Liver (tissue), 9 donors: ENCODE results near the gene CROT. TPM values are rescaled to one million over a fixed set of nuclear protein-coding genes. Genes with fewer than 3 reads are reported as not detected.

Experiments
- DNase-seq: peaks from one replicate; pipeline ENCODE4 v3.0.0-alpha.2; 2017; ENCODE audit warnings: low spot score
- H3K27ac ChIP-seq, 2 donors: one replicate each; pipeline ENCODE4 v1.7.0; 2013; ENCODE audit warnings: inconsistent platforms in 2 of 2, low read length in 2 of 2, control low read depth in 1 of 2, low read depth in 1 of 2, mild to moderate bottlenecking in 1 of 2
- H3K27me3 ChIP-seq, 4 donors: one replicate each; pipeline versions ENCODE4 v1.6.1 to v1.7.0; 2013; ENCODE audit warnings: low read length in 3 of 4, inconsistent platforms in 1 of 4, mild to moderate bottlenecking in 1 of 4, moderate library complexity in 1 of 4; ENCODE audit not compliant: control insufficient read depth in 4 of 4, insufficient read depth in 4 of 4
- H3K36me3 ChIP-seq, 4 donors: one replicate each; pipeline versions ENCODE4 v1.6.1 to v1.7.0; 2013; ENCODE audit warnings: low read length in 3 of 4, mild to moderate bottlenecking in 3 of 4, low read depth in 1 of 4, moderate library complexity in 1 of 4; ENCODE audit not compliant: control insufficient read depth in 4 of 4, insufficient read depth in 3 of 4
- H3K4me1 ChIP-seq, 4 donors: one replicate each; pipeline versions ENCODE4 v1.6.1 to v1.7.0; 2013; ENCODE audit warnings: low read length in 3 of 4, mild to moderate bottlenecking in 3 of 4, moderate library complexity in 1 of 4; ENCODE audit not compliant: control insufficient read depth in 4 of 4, insufficient read depth in 4 of 4
- H3K4me3 ChIP-seq, 3 donors: one replicate each; pipeline versions ENCODE4 v1.6.1 to v1.7.0; 2013; ENCODE audit warnings: low read length in 3 of 3, control low read depth in 1 of 3, low read depth in 1 of 3, mild to moderate bottlenecking in 1 of 3
- H3K9ac ChIP-seq, 2 donors: one replicate each; pipeline ENCODE4 v1.7.0; 2013; ENCODE audit warnings: low read length in 2 of 2, mild to moderate bottlenecking in 2 of 2, moderate library complexity in 2 of 2, control low read depth in 1 of 2, low read depth in 1 of 2
- H3K9me3 ChIP-seq, 4 donors: one replicate each; pipeline versions ENCODE4 v1.6.1 to v1.7.0; 2013; ENCODE audit warnings: low read length in 3 of 4; ENCODE audit not compliant: control insufficient read depth in 4 of 4
- EGR1 ChIP-seq, 2 donors: IDR thresholded peaks; 2 replicates each; pipeline ENCODE4 v1.6.1; 2016 to 2018; ENCODE audit warnings: antibody characterized with exemption in 2 of 2, low read depth in 2 of 2
- FOXA1 ChIP-seq: IDR thresholded peaks from 2 replicates; pipeline ENCODE4 v1.6.1; 2016; ENCODE audit warnings: antibody characterized with exemption
- FOXA2 ChIP-seq: IDR thresholded peaks from 2 replicates; pipeline ENCODE4 v1.6.1; 2016; ENCODE audit warnings: antibody characterized with exemption
- GABPA ChIP-seq, 2 donors: IDR thresholded peaks in 1 of 2; conservative IDR thresholded peaks in 1 of 2; 2 replicates each; pipeline ENCODE4 v1.6.1; 2016; ENCODE audit warnings: antibody characterized with exemption in 2 of 2, mild to moderate bottlenecking in 1 of 2, moderate library complexity in 1 of 2
- HNF4G ChIP-seq: IDR thresholded peaks from 2 replicates; pipeline ENCODE4 v1.6.1; 2016; ENCODE audit warnings: antibody characterized with exemption
- JUND ChIP-seq, 2 donors: IDR thresholded peaks; 2 replicates each; pipeline ENCODE4 v1.6.1; 2016; ENCODE audit warnings: antibody characterized with exemption in 2 of 2
- NR2F2 ChIP-seq: IDR thresholded peaks from 2 replicates; pipeline ENCODE4 v1.6.1; 2016; ENCODE audit warnings: antibody characterized with exemption
- SP1 ChIP-seq: IDR thresholded peaks from 2 replicates; pipeline ENCODE4 v1.6.1; 2018; ENCODE audit warnings: antibody characterized with exemption, mild to moderate bottlenecking
- TAF1 ChIP-seq: conservative IDR thresholded peaks from 2 replicates; pipeline ENCODE4 v1.6.1; 2016; ENCODE audit warnings: antibody characterized with exemption, mild to moderate bottlenecking
- YY1 ChIP-seq: IDR thresholded peaks from 2 replicates; pipeline ENCODE4 v1.6.1; 2016; ENCODE audit warnings: antibody characterized with exemption, mild to moderate bottlenecking
- WGBS: extraction: QIAGEN DNeasy Blood & Tissue Kit; methylation state at CpG from one replicate; pipeline ENCODE4 v1.1.7; 2013; 5-methylcytosine and 5-hydroxymethylcytosine counted together
- polyA plus RNA-seq, 2 donors: library from polyadenylated mRNA; stranded (reverse) in 1 of 2; unstranded in 1 of 2; fragments of 200-250 nt in 1 of 2; fragments of >200 nt in 1 of 2; fragmentation: Nextera tagmentation in 1 of 2; extraction: Ambion mirVana in 1 of 2; gene quantifications; one replicate each; pipeline versions ENCODE4 v1.2.1 to v1.2.3, GENCODE V29; 2013 to 2015
- total RNA-seq, 2 donors: library from RNA; depleted of rRNA; stranded (reverse); fragments of >200 nt; gene quantifications; one replicate each; pipeline ENCODE4 v1.2.3, GENCODE V29; 2014
- TF ChIP-seq, protein P1 (sequence below): IDR thresholded peaks from 2 replicates; pipeline ENCODE4 v1.6.1; 2016; ENCODE audit warnings: antibody characterized with exemption
- TF ChIP-seq, protein P2 (sequence below): fragments of 150-350 bp; IDR thresholded peaks from 2 replicates; pipeline ENCODE4 v1.5.1; 2017; ENCODE audit warnings: improper control_type of control experiment, low read depth, low read length; ENCODE audit not compliant: missing input control
- TF ChIP-seq, protein P3 (sequence below): IDR thresholded peaks from 2 replicates; pipeline ENCODE4 v1.6.1; 2016; ENCODE audit warnings: antibody characterized with exemption, mild to moderate bottlenecking
- TF ChIP-seq, protein P4 (sequence below): IDR thresholded peaks from 2 replicates; pipeline ENCODE4 v1.6.1; 2016; ENCODE audit warnings: antibody characterized with exemption
- donor health status: healthy.
- donor health status: healthy.
- donor health status: healthy.
- donor health status: healthy.
- donor health status: healthy.

Gene CROT
- total and polyA plus RNA-seq, 4 donors = 10.6 to 45.1 (median 32.9) TPM

GRCh38 chr7:87432536-87432935 is 87.1 kb downstream of the CROT start (continued):
- TF ChIP-seq, protein P1, sequence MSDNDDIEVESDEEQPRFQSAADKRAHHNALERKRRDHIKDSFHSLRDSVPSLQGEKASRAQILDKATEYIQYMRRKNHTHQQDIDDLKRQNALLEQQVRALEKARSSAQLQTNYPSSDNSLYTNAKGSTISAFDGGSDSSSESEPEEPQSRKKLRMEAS = no peak

DNA sequence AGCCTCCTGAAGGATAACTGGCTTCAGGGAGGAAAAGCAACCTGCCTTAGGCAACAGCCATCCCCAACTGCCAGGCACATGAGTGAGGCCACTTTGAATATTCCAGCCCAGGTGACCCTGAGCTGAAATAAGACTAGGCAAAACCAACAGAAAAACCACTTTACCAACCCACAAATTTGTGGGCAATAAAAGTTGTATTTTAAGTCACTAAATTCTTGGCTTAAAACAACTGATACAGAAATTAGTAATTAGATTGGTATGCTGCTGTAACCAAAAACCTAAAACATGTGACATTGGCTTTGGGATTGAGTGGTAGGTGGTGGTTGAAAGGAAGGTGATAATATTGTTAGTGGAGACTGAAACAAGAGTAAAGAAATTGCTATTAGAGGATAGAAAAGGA is 90.1 kb downstream of the CROT start:
- peaks cover 9 to 78% (median 69%) of the 10 kb centered on the region in 4 donors for H3K36me3 ChIP-seq
- DNase-seq = no peak
- H3K4me1 ChIP-seq = no peaks in the 10 kb centered on the region
- H3K9ac ChIP-seq = no peak overlapping the region
- no peak overlapping the region for H3K27ac ChIP-seq
- H3K4me3 ChIP-seq = no peak overlapping the region
- H3K27me3 ChIP-seq = no peaks in the 10 kb centered on the region
- no peaks in the 10 kb centered on the region for H3K9me3 ChIP-seq
- no peak for TF ChIP-seq HNF4G
- no peak for TF ChIP-seq GABPA (IDR thresholded peaks at IDR 0.05 in 1 of 2, conservative IDR thresholded peaks at IDR 0.05 in 1 of 2)
- TF ChIP-seq, protein P2, sequence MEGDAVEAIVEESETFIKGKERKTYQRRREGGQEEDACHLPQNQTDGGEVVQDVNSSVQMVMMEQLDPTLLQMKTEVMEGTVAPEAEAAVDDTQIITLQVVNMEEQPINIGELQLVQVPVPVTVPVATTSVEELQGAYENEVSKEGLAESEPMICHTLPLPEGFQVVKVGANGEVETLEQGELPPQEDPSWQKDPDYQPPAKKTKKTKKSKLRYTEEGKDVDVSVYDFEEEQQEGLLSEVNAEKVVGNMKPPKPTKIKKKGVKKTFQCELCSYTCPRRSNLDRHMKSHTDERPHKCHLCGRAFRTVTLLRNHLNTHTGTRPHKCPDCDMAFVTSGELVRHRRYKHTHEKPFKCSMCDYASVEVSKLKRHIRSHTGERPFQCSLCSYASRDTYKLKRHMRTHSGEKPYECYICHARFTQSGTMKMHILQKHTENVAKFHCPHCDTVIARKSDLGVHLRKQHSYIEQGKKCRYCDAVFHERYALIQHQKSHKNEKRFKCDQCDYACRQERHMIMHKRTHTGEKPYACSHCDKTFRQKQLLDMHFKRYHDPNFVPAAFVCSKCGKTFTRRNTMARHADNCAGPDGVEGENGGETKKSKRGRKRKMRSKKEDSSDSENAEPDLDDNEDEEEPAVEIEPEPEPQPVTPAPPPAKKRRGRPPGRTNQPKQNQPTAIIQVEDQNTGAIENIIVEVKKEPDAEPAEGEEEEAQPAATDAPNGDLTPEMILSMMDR = no peak
- TF ChIP-seq YY1 = no peak
- no peak for TF ChIP-seq FOXA1
- TF ChIP-seq, protein P1 = no peak
- no peak for TF ChIP-seq EGR1 (IDR thresholded peaks at IDR 0.05; ENCODE audit: low read depth in 2 of 2)
- TF ChIP-seq, protein P3, sequence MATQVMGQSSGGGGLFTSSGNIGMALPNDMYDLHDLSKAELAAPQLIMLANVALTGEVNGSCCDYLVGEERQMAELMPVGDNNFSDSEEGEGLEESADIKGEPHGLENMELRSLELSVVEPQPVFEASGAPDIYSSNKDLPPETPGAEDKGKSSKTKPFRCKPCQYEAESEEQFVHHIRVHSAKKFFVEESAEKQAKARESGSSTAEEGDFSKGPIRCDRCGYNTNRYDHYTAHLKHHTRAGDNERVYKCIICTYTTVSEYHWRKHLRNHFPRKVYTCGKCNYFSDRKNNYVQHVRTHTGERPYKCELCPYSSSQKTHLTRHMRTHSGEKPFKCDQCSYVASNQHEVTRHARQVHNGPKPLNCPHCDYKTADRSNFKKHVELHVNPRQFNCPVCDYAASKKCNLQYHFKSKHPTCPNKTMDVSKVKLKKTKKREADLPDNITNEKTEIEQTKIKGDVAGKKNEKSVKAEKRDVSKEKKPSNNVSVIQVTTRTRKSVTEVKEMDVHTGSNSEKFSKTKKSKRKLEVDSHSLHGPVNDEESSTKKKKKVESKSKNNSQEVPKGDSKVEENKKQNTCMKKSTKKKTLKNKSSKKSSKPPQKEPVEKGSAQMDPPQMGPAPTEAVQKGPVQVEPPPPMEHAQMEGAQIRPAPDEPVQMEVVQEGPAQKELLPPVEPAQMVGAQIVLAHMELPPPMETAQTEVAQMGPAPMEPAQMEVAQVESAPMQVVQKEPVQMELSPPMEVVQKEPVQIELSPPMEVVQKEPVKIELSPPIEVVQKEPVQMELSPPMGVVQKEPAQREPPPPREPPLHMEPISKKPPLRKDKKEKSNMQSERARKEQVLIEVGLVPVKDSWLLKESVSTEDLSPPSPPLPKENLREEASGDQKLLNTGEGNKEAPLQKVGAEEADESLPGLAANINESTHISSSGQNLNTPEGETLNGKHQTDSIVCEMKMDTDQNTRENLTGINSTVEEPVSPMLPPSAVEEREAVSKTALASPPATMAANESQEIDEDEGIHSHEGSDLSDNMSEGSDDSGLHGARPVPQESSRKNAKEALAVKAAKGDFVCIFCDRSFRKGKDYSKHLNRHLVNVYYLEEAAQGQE = no peak
- no peak for TF ChIP-seq FOXA2

- 87% methylated on average over 4 of the region's 4 CpGs for WGBS
- no peak overlapping the region for H3K9ac ChIP-seq
- H3K36me3 ChIP-seq = peaks cover 7 to 62% (median 41%) of the 10 kb centered on the region in 4 donors
These were observed 100.4 kb downstream of the CROT start for GRCh38 chr7:87445897-87446296.

More at GRCh38 chr7:87445897-87446296, 100.4 kb downstream of the CROT start:
- Histone ChIP-seq H3K4me3 (no peak overlapping the region), H3K27me3 (no peaks in the 10 kb centered on the region), H3K9me3 (no peaks in the 10 kb centered on the region), H3K4me1 (peaks cover under 1 to 4% (median 3%) of the 10 kb centered on the region in 4 donors), H3K27ac (no peak overlapping the region)
- DNase-seq = no peak
- TF ChIP-seq FOXA2 = no peak
- no peak for TF ChIP-seq TAF1
- no peak for TF ChIP-seq YY1
- no peak for TF ChIP-seq FOXA1
- no peak for TF ChIP-seq GABPA (IDR thresholded peaks at IDR 0.05 in 1 of 2, conservative IDR thresholded peaks at IDR 0.05 in 1 of 2)
- TF ChIP-seq JUND (IDR thresholded peaks at IDR 0.05) = no peak
- TF ChIP-seq SP1 = no peak
- TF ChIP-seq, protein P1 = no peak
- no peak for TF ChIP-seq NR2F2
- TF ChIP-seq HNF4G = no peak
- TF ChIP-seq, protein P4, sequence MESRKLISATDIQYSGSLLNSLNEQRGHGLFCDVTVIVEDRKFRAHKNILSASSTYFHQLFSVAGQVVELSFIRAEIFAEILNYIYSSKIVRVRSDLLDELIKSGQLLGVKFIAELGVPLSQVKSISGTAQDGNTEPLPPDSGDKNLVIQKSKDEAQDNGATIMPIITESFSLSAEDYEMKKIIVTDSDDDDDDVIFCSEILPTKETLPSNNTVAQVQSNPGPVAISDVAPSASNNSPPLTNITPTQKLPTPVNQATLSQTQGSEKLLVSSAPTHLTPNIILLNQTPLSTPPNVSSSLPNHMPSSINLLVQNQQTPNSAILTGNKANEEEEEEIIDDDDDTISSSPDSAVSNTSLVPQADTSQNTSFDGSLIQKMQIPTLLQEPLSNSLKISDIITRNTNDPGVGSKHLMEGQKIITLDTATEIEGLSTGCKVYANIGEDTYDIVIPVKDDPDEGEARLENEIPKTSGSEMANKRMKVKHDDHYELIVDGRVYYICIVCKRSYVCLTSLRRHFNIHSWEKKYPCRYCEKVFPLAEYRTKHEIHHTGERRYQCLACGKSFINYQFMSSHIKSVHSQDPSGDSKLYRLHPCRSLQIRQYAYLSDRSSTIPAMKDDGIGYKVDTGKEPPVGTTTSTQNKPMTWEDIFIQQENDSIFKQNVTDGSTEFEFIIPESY = no peak
